Natural killer cell (primary cell): ENCODE results near the gene NMS. TPM values are rescaled to one million over a fixed set of nuclear protein-coding genes. Genes with fewer than 3 reads are reported as not detected.

Experiments
- ATAC-seq, 3 donors: fragments of 150-1000 bp in 2 of 3; fragments of 200-7000 bp in 1 of 3; cut with Tn5 transposase; 1 replicate in 1 of 3; 2 replicates in 2 of 3; pipeline ENCODE4 v1.10.0; 2021; ENCODE audit warnings: mild to moderate bottlenecking in 2 of 3, moderate library complexity in 2 of 3
- DNase-seq, 2 donors: peaks; one replicate each; pipeline versions ENCODE4 v3.0.0 to v3.0.0-alpha.2; 2013 to 2021; ENCODE audit warnings: mixed read lengths in 1 of 2
- H3K27ac ChIP-seq: one replicate; pipeline ENCODE4 v1.5.1; 2013; ENCODE audit warnings: mild to moderate bottlenecking, low read length
- H3K27me3 ChIP-seq: one replicate; pipeline ENCODE4 v1.6.1; 2013; ENCODE audit warnings: low read length; ENCODE audit not compliant: control insufficient read depth, insufficient read depth
- H3K36me3 ChIP-seq: one replicate; pipeline ENCODE4 v1.6.1; 2013; ENCODE audit warnings: low read length; ENCODE audit not compliant: control insufficient read depth, insufficient read depth
- H3K4me1 ChIP-seq: one replicate; pipeline ENCODE4 v1.6.1; 2013; ENCODE audit warnings: low read length; ENCODE audit not compliant: control insufficient read depth, insufficient read depth
- H3K4me3 ChIP-seq: one replicate; pipeline ENCODE4 v1.5.1; 2013; ENCODE audit warnings: low read length
- H3K9me3 ChIP-seq: one replicate; pipeline ENCODE4 v1.6.1; 2013; ENCODE audit warnings: low read length; ENCODE audit not compliant: control insufficient read depth, insufficient read depth
- H3K27ac Mint-ChIP-seq, 2 donors: one replicate each; pipeline ENCODE4 v1.8.0; 2022; ENCODE audit warnings: mild to moderate bottlenecking in 2 of 2, mixed read lengths in 2 of 2, moderate library complexity in 1 of 2
- H3K27me3 Mint-ChIP-seq, 2 donors: one replicate each; pipeline ENCODE4 v1.8.0; 2022; ENCODE audit warnings: low read depth in 2 of 2, mixed read lengths in 2 of 2
- H3K36me3 Mint-ChIP-seq: one replicate; pipeline ENCODE4 v1.8.0; 2022; ENCODE audit warnings: mixed read lengths
- H3K4me1 Mint-ChIP-seq, 2 donors: one replicate each; pipeline ENCODE4 v1.8.0; 2022; ENCODE audit warnings: mixed read lengths in 2 of 2
- H3K4me3 Mint-ChIP-seq: one replicate; pipeline ENCODE4 v1.8.0; 2022; ENCODE audit warnings: mild to moderate bottlenecking, moderate library complexity, mixed read lengths
- H3K9me3 Mint-ChIP-seq, 2 donors: one replicate each; pipeline ENCODE4 v1.8.0; 2022; ENCODE audit warnings: mixed read lengths in 2 of 2
- WGBS: methylation state at CpG from one replicate; pipeline ENCODE4 v1.1.7; 2013; ENCODE audit warnings: missing lambda C conversion rate; ENCODE audit not compliant: insufficient coverage; 5-methylcytosine and 5-hydroxymethylcytosine counted together
- intact Hi-C: fragments of 100-400 bp; cut with micrococcal nuclease; formaldehyde crosslinking; loops from one replicate; pipeline ENCODE4 v1.14.2; 2022
- total RNA-seq, 4 donors: library from RNA; stranded (reverse); fragments of 120-200 nt in 1 of 4; gene quantifications; one replicate each; pipeline versions ENCODE4 v1.2.3 to v1.2.4, GENCODE V29; 2013 to 2022
- TF ChIP-seq, protein P1 (sequence below): fragments of 200-600 bp; IDR thresholded peaks from one replicate; pipeline ENCODE4 v1.8.0; 2022; ENCODE audit warnings: antibody characterized with exemption

Gene NMS
- total RNA-seq, 3 donors from 2014 or later (not counting 1 experiment from before 2014, with no cell fraction given) = not detected

DNA sequence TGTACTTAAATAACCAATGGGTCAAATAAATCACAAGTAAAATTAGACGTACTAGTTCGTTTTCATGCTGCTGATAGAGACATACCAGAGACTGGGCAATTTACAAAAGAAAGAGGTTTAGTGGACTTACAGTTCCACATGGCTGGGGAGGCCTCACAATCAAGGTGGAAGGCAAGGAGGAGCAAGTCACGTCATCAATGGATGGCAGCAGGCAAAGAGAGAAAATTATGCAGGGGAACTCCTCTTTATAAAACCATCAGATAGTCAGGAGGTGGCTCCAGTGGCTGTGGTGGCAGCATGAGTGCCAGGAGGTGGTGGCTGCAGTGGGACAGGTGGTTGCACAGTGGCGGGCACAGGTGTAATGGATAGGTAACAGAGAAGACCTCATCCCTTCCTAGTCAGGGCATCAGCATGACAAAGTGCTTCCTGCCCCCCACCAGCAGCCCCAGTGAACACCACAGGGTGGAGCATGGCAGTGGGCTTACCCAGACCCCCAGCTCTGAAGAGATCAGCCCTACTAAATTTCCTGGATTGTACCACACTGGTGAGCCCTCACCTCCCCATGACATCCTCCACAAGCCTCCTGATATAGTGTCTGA, 45.9 kb upstream of the NMS start:
- ATAC-seq = no peak
- Mint-ChIP-seq H3K27ac (no peak overlapping the region), H3K27me3 (peaks cover 32 to 46% of the 10 kb centered on the region in 2 donors), H3K36me3 (no peaks in the 10 kb centered on the region), H3K9me3 (no peaks in the 10 kb centered on the region), H3K4me3 (no peak overlapping the region), H3K4me1 (peaks cover 5% of the 10 kb centered on the region in 2 donors)
- Histone ChIP-seq H3K4me3 (no peak overlapping the region), H3K9me3 (no peaks in the 10 kb centered on the region), H3K27ac (no peak overlapping the region), H3K36me3 (no peaks in the 10 kb centered on the region), H3K27me3 (no peaks in the 10 kb centered on the region), H3K4me1 (no peaks in the 10 kb centered on the region)
- no peak for DNase-seq
- TF ChIP-seq, protein P1, sequence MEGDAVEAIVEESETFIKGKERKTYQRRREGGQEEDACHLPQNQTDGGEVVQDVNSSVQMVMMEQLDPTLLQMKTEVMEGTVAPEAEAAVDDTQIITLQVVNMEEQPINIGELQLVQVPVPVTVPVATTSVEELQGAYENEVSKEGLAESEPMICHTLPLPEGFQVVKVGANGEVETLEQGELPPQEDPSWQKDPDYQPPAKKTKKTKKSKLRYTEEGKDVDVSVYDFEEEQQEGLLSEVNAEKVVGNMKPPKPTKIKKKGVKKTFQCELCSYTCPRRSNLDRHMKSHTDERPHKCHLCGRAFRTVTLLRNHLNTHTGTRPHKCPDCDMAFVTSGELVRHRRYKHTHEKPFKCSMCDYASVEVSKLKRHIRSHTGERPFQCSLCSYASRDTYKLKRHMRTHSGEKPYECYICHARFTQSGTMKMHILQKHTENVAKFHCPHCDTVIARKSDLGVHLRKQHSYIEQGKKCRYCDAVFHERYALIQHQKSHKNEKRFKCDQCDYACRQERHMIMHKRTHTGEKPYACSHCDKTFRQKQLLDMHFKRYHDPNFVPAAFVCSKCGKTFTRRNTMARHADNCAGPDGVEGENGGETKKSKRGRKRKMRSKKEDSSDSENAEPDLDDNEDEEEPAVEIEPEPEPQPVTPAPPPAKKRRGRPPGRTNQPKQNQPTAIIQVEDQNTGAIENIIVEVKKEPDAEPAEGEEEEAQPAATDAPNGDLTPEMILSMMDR = no peak
- intact Hi-C loops = no loop called here
- WGBS = 94% methylated on average over 4 of the region's 4 CpGs

DNA sequence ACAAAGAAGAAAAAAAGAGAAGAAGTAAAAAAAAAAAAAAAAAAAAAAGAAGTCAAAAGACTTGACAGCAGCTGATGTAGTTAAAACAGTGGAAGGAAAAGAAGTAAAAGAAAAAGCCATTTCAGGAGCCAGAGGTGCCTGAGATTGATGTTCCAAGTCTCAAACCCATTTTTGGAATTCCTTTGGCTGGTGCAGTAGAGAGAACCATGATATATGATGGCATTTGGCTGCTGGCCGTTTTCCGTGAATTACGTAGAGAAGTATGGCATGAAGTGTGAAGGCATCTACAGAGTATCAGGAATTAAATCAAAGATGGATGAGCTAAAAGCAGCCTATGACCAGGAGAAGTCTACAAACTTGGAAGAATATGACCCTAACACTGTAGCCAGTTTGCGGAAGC, 45.2 kb upstream of the NMS start:
- TF ChIP-seq, protein P1 = no peak
- H3K9me3 Mint-ChIP-seq = no peaks in the 10 kb centered on the region
- no peaks in the 10 kb centered on the region for H3K9me3 ChIP-seq
- no peak overlapping the region for H3K27ac ChIP-seq
- H3K4me1 ChIP-seq = no peaks in the 10 kb centered on the region
- no peak overlapping the region for H3K4me3 ChIP-seq
- DNase-seq (no peak), ATAC-seq (no peak)
- intact Hi-C loops = no loop called here
- WGBS = 92% methylated on average over 4 of the region's 4 CpGs
- no peaks in the 10 kb centered on the region for H3K36me3 ChIP-seq
- no peaks in the 10 kb centered on the region for H3K27me3 ChIP-seq
- H3K27ac Mint-ChIP-seq = no peak overlapping the region
- peaks cover 5% of the 10 kb centered on the region in 2 donors for H3K4me1 Mint-ChIP-seq
- no peak overlapping the region for H3K4me3 Mint-ChIP-seq
- H3K36me3 Mint-ChIP-seq = no peaks in the 10 kb centered on the region
- H3K27me3 Mint-ChIP-seq = peaks cover 32 to 53% of the 10 kb centered on the region in 2 donors

DNA sequence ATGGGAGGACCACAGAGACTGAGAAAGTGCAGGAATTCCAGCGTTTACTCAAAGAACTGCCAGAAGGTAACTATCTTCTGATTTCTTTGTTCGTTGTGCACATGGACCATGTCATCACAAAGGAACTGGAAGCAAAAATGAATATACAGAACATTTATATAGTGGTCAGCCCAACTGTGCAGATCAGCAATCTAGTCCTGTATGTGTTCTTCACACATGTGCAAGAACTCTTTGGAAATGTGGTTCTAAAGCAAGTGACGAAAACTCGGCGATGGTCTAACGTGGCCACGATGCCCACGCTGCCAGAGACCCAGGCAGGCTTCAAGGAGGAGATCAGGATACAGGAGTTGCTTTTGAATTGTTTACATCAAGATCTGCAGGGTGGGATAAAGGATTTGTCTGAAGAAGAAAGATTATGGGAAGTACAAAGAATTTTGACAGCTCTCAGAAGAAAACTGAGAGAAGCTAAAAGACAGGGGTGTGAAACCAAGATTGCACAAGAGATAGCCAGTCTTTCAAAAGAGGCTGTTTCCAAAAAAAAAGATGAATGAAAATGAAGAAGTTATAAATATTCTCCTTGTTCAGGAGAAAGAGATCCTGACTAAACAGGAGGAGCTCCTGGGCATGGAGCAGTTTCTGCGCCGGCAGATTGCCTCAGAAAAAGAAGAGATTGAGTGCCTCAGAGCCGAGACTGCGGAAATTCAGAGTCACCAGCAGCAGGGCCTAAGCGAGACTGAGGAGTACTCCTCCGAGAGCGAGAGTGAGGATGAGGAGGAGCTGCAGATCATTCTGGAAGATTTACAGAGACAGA, 44.5 kb upstream of the NMS start:
- H3K4me3 Mint-ChIP-seq = no peak overlapping the region
- DNase-seq (no peak), ATAC-seq (no peak)
- 83% methylated on average over 15 of the region's 15 CpGs for WGBS
- H3K27me3 Mint-ChIP-seq = peaks cover 32 to 59% of the 10 kb centered on the region in 2 donors
- TF ChIP-seq, protein P1 = no peak
- no peak overlapping the region for H3K27ac ChIP-seq
- H3K27ac Mint-ChIP-seq = no peak overlapping the region
- no peaks in the 10 kb centered on the region for H3K36me3 ChIP-seq
- intact Hi-C loops = no loop called here
- no peaks in the 10 kb centered on the region for H3K27me3 ChIP-seq
- H3K4me1 Mint-ChIP-seq = peaks cover 5% of the 10 kb centered on the region in 2 donors
- H3K4me3 ChIP-seq = no peak overlapping the region
- H3K9me3 ChIP-seq = no peaks in the 10 kb centered on the region
- no peaks in the 10 kb centered on the region for H3K4me1 ChIP-seq
- no peaks in the 10 kb centered on the region for H3K9me3 Mint-ChIP-seq
- no peaks in the 10 kb centered on the region for H3K36me3 Mint-ChIP-seq
